ENCODE measurements around the gene ST8SIA4.

The ST8SIA4 gene

DNA sequence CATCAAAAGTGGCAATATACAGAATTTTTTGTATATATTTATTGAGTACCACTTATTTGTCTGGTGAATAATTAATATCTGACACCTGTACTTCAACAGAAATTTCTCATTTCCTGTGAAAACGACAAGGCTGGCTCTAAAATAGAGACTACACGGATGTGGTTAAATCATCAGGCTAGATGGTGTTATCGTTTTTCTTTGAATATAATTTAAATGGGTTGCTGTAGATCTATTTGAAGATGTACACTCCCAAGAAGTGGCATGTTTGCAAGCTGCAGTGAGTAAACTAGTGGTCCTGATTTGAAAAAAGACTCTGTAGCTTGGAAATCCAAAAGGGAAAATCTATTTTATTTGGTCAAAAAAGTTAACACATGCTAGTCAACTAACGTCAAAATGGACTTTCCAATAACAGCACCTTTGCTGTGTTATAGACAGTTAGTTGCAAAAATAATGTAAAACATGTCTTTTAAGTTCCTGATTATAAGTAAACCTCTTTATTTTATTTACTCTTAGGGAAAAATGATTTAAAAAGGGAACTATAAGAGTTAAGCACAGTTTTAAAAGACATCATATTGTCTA is 13.8 kb downstream of the ST8SIA4 start:
- H3K4me1 ChIP-seq (ENCODE audit: control insufficient read depth in 2 of 2, insufficient read depth in 1 of 2, low read depth in 1 of 2, low read length in 2 of 2), result no peaks in the 10 kb centered on the region
- H2BK15ac ChIP-seq (ENCODE audit: low read length), result no peak overlapping the region
- no peak overlapping the region for H3K23ac ChIP-seq (ENCODE audit: low read depth, low read length, poor library complexity)
- no peak overlapping the region for H3K18ac ChIP-seq (ENCODE audit: low read length)
- H3K4me2 ChIP-seq (ENCODE audit: insufficient read depth, low read length, poor library complexity, severe bottlenecking), result no peak overlapping the region
- no CpG with 5 or more reads among the region's 4 CpGs for WGBS, 2 donors (ENCODE audit: extremely low coverage in 2 of 2, insufficient read length in 2 of 2, insufficient replicate concordance in 1 of 2)
- no peaks in the 10 kb centered on the region for H3K27me3 ChIP-seq (ENCODE audit: control insufficient read depth in 3 of 3, insufficient read depth in 3 of 3, low read depth in 1 of 3, low read length in 3 of 3)
- H2BK5ac ChIP-seq (ENCODE audit: low read length), result no peak overlapping the region
- no peak for DNase-seq (ENCODE audit: low spot score)
- no peak overlapping the region for H3K4ac ChIP-seq (ENCODE audit: low read length)
- no peak overlapping the region for H3K14ac ChIP-seq (ENCODE audit: low read length)
- no peak overlapping the region for H4K91ac ChIP-seq (ENCODE audit: low read depth, low read length, poor library complexity)
- no peak overlapping the region for H2BK120ac ChIP-seq (ENCODE audit: low read depth, low read length)
- no peak overlapping the region for H2AK5ac ChIP-seq (ENCODE audit: low read depth, low read length)
- H2AFZ ChIP-seq (ENCODE audit: low read length), result no peak overlapping the region
- no peak overlapping the region for H3K27ac ChIP-seq (replicated peaks; ENCODE audit: low read length)
- no peak overlapping the region for H2BK12ac ChIP-seq (ENCODE audit: low read length)
- no peak overlapping the region for H4K8ac ChIP-seq (ENCODE audit: low read depth, low read length)
- H3K9me3 ChIP-seq (replicated peaks in 1 of 2; ENCODE audit: control insufficient read depth in 2 of 2, insufficient read depth in 1 of 2, low read depth in 1 of 2, low read length in 2 of 2), result peaks cover 0 to 7% of the 10 kb centered on the region in 2 donors
- no peaks in the 10 kb centered on the region for H3K79me1 ChIP-seq (ENCODE audit: low read depth, low read length)
- H3K36me3 ChIP-seq (replicated peaks in 1 of 2; ENCODE audit: control insufficient read depth in 2 of 2, insufficient read depth in 2 of 2, low read length in 2 of 2), result peaks cover 0 to 92% of the 10 kb centered on the region in 2 donors
- no peak overlapping the region for H3K9ac ChIP-seq (ENCODE audit: low read depth, low read length, poor library complexity)
- H3K4me3 ChIP-seq (ENCODE audit: low read length in 2 of 2), result no peak overlapping the region

DNA sequence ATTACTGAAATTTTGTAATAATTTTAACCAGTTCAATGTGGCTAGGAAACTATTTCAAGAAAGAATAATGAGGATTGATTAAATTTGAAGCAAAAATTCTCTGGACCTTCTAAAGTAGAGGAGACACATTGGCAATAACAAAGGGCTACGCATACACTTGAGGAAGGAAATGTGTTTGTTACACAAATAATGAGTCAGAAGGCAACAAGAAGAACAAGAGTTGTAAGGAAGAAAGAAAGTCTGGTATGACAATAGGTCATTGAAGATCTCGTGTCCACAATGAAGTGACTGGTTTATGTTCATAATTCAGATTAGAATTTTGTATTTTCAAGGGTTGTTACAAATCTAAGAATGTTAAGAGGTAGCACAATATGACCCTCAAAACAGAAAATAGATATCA is 25.8 kb downstream of the ST8SIA4 start:
- Histone ChIP-seq H4K91ac (ENCODE audit: low read depth, low read length, poor library complexity) (no peak overlapping the region), H2AK5ac (ENCODE audit: low read depth, low read length) (no peak overlapping the region), H3K9me3 (replicated peaks in 1 of 2; ENCODE audit: control insufficient read depth in 2 of 2, insufficient read depth in 1 of 2, low read depth in 1 of 2, low read length in 2 of 2) (peaks cover 0 to 19% of the 10 kb centered on the region in 2 donors), H2BK120ac (ENCODE audit: low read depth, low read length) (no peak overlapping the region), H3K36me3 (replicated peaks in 1 of 2; ENCODE audit: control insufficient read depth in 2 of 2, insufficient read depth in 2 of 2, low read length in 2 of 2) (peaks cover 0 to 95% of the 10 kb centered on the region in 2 donors), H3K27me3 (ENCODE audit: control insufficient read depth in 3 of 3, insufficient read depth in 3 of 3, low read depth in 1 of 3, low read length in 3 of 3) (no peaks in the 10 kb centered on the region), H2AFZ (ENCODE audit: low read length) (no peak overlapping the region), H3K4me3 (ENCODE audit: low read length in 2 of 2) (no peak overlapping the region), H3K4ac (ENCODE audit: low read length) (no peak overlapping the region), H3K18ac (ENCODE audit: low read length) (no peak overlapping the region), H3K9ac (ENCODE audit: low read depth, low read length, poor library complexity) (no peak overlapping the region), H4K8ac (ENCODE audit: low read depth, low read length) (no peak overlapping the region), H2BK5ac (ENCODE audit: low read length) (no peak overlapping the region), H3K79me1 (ENCODE audit: low read depth, low read length) (no peaks in the 10 kb centered on the region), H3K14ac (ENCODE audit: low read length) (no peak overlapping the region), H2BK15ac (ENCODE audit: low read length) (no peak overlapping the region), H3K23ac (ENCODE audit: low read depth, low read length, poor library complexity) (no peak overlapping the region), H3K4me2 (ENCODE audit: insufficient read depth, low read length, poor library complexity, severe bottlenecking) (no peak overlapping the region), H3K4me1 (ENCODE audit: control insufficient read depth in 2 of 2, insufficient read depth in 1 of 2, low read depth in 1 of 2, low read length in 2 of 2) (no peaks in the 10 kb centered on the region), H2BK12ac (ENCODE audit: low read length) (no peak overlapping the region), H3K27ac (replicated peaks; ENCODE audit: low read length) (no peak overlapping the region)
- no peak for DNase-seq (ENCODE audit: low spot score)
- no CpG with 5 or more reads among the region's 2 CpGs for WGBS, 2 donors (ENCODE audit: extremely low coverage in 2 of 2, insufficient read length in 2 of 2, insufficient replicate concordance in 1 of 2)

DNA sequence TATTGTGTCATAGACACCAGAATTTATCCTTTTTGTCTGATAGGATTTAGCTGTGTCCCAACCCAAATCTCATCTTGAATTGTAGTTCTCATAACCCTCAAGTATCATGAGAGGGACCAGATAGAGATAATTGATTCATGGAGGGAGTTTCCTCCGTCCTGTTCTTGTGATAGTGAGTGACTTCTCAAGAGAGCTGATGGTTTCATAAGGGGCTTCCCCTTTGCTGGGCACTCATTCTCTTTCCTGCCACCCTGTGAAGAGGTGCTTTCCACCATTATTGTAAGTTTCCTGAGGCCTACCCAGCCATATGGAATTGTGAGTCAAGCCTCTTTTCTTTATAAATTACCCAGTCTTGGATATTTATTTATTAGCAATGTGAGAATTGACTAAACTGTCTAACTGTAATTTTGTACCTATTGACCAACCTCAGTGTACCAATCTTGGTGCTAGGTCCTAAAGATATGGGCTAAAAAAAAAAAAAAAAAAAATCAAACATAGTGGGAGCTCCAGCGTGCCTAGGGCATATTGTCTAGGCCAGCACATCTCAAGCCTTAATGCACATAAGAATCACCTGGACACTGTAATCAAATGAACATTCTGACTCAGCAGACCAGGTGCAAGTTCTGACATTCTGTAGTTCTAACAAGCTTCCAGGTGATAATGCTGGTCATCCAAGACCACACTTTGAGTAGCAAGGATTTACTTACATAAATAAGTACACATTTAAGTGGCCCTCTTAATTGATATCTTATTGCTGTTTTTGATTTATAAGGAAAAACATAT is 30.5 kb downstream of the ST8SIA4 start:
- no peak overlapping the region for H2AK5ac ChIP-seq (ENCODE audit: low read depth, low read length)
- DNase-seq (ENCODE audit: low spot score), result no peak
- no peak overlapping the region for H3K14ac ChIP-seq (ENCODE audit: low read length)
- H3K4me3 ChIP-seq (ENCODE audit: low read length in 2 of 2), result no peak overlapping the region
- no peak overlapping the region for H2BK5ac ChIP-seq (ENCODE audit: low read length)
- no peaks in the 10 kb centered on the region for H3K79me1 ChIP-seq (ENCODE audit: low read depth, low read length)
- no peak overlapping the region for H3K27ac ChIP-seq (replicated peaks; ENCODE audit: low read length)
- no peak overlapping the region for H3K9ac ChIP-seq (ENCODE audit: low read depth, low read length, poor library complexity)
- H4K91ac ChIP-seq (ENCODE audit: low read depth, low read length, poor library complexity), result no peak overlapping the region
- no peak overlapping the region for H3K4me2 ChIP-seq (ENCODE audit: insufficient read depth, low read length, poor library complexity, severe bottlenecking)
- H4K8ac ChIP-seq (ENCODE audit: low read depth, low read length), result no peak overlapping the region
- H3K9me3 ChIP-seq (replicated peaks in 1 of 2; ENCODE audit: control insufficient read depth in 2 of 2, insufficient read depth in 1 of 2, low read depth in 1 of 2, low read length in 2 of 2), result peaks cover 0 to 9% of the 10 kb centered on the region in 2 donors
- no peaks in the 10 kb centered on the region for H3K27me3 ChIP-seq (ENCODE audit: control insufficient read depth in 3 of 3, insufficient read depth in 3 of 3, low read depth in 1 of 3, low read length in 3 of 3)
- no peak overlapping the region for H2BK12ac ChIP-seq (ENCODE audit: low read length)
- H2AFZ ChIP-seq (ENCODE audit: low read length), result no peak overlapping the region
- H3K23ac ChIP-seq (ENCODE audit: low read depth, low read length, poor library complexity), result no peak overlapping the region
- peaks cover 0 to 96% of the 10 kb centered on the region in 2 donors for H3K36me3 ChIP-seq (replicated peaks in 1 of 2; ENCODE audit: control insufficient read depth in 2 of 2, insufficient read depth in 2 of 2, low read length in 2 of 2)
- H3K18ac ChIP-seq (ENCODE audit: low read length), result no peak overlapping the region
- H2BK120ac ChIP-seq (ENCODE audit: low read depth, low read length), result no peak overlapping the region
- H3K4ac ChIP-seq (ENCODE audit: low read length), result no peak overlapping the region
- no CpG with 5 or more reads among the region's 2 CpGs for WGBS, 2 donors (ENCODE audit: extremely low coverage in 2 of 2, insufficient read length in 2 of 2, insufficient replicate concordance in 1 of 2)
- no peak overlapping the region for H2BK15ac ChIP-seq (ENCODE audit: low read length)
- H3K4me1 ChIP-seq (ENCODE audit: control insufficient read depth in 2 of 2, insufficient read depth in 1 of 2, low read depth in 1 of 2, low read length in 2 of 2), result no peaks in the 10 kb centered on the region

DNA sequence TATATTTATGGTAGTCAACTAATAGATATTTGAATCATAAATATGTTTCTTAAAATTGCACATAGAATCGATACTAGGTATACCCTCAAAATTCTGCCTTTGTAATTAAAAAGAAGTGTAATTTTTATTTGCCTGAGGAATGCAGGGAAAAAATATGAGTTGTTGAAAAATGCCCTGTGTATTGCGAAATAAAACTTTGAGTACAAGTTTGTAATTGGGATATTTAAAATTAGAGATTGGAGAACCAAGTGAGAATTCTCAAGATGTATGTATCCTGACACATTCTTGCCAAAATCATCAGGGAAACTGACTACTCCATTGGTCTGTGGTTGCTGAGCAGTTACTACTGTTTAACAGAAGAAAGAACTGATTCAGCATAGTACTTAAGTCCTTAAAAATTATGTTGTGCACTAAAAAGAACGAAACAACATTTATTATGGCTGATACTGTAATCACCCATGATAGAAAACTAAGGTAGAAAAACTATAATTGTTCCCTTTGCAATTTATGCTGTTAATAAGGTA is 36.0 kb downstream of the ST8SIA4 start:
- H3K27ac ChIP-seq (replicated peaks; ENCODE audit: low read length), result no peak overlapping the region
- no peak overlapping the region for H2BK120ac ChIP-seq (ENCODE audit: low read depth, low read length)
- H3K9me3 ChIP-seq (replicated peaks in 1 of 2; ENCODE audit: control insufficient read depth in 2 of 2, insufficient read depth in 1 of 2, low read depth in 1 of 2, low read length in 2 of 2), result peaks cover 0 to 6% of the 10 kb centered on the region in 2 donors
- no peak overlapping the region for H4K8ac ChIP-seq (ENCODE audit: low read depth, low read length)
- no peaks in the 10 kb centered on the region for H3K4me1 ChIP-seq (ENCODE audit: control insufficient read depth in 2 of 2, insufficient read depth in 1 of 2, low read depth in 1 of 2, low read length in 2 of 2)
- no peak overlapping the region for H2BK12ac ChIP-seq (ENCODE audit: low read length)
- DNase-seq (ENCODE audit: low spot score), result no peak
- H3K23ac ChIP-seq (ENCODE audit: low read depth, low read length, poor library complexity), result no peak overlapping the region
- WGBS, 2 donors (ENCODE audit: extremely low coverage in 2 of 2, insufficient read length in 2 of 2, insufficient replicate concordance in 1 of 2), result no CpG with 5 or more reads among the region's 3 CpGs
- H2AK5ac ChIP-seq (ENCODE audit: low read depth, low read length), result no peak overlapping the region
- peaks cover 1% of the 10 kb centered on the region for H3K79me1 ChIP-seq (ENCODE audit: low read depth, low read length)
- no peak overlapping the region for H3K4me2 ChIP-seq (ENCODE audit: insufficient read depth, low read length, poor library complexity, severe bottlenecking)
- H2AFZ ChIP-seq (ENCODE audit: low read length), result no peak overlapping the region
- H3K4me3 ChIP-seq (ENCODE audit: low read length in 2 of 2), result no peak overlapping the region
- H4K91ac ChIP-seq (ENCODE audit: low read depth, low read length, poor library complexity), result no peak overlapping the region
- no peak overlapping the region for H3K18ac ChIP-seq (ENCODE audit: low read length)
- peaks cover 0 to 64% of the 10 kb centered on the region in 2 donors for H3K36me3 ChIP-seq (replicated peaks in 1 of 2; ENCODE audit: control insufficient read depth in 2 of 2, insufficient read depth in 2 of 2, low read length in 2 of 2)
- no peak overlapping the region for H2BK5ac ChIP-seq (ENCODE audit: low read length)
- no peaks in the 10 kb centered on the region for H3K27me3 ChIP-seq (ENCODE audit: control insufficient read depth in 3 of 3, insufficient read depth in 3 of 3, low read depth in 1 of 3, low read length in 3 of 3)
- H2BK15ac ChIP-seq (ENCODE audit: low read length), result no peak overlapping the region
- no peak overlapping the region for H3K4ac ChIP-seq (ENCODE audit: low read length)
- no peak overlapping the region for H3K9ac ChIP-seq (ENCODE audit: low read depth, low read length, poor library complexity)
- no peak overlapping the region for H3K14ac ChIP-seq (ENCODE audit: low read length)

Measured in neuronal stem cell (in vitro differentiated cells).